ENCODE results near the gene ASPHD1.
"Not testable (repeated sequence)": the region's sequence is repeated elsewhere in the genome, so short reads cannot be mapped to it uniquely, and the experiment has no call there.

ASPHD1 gene

DNA sequence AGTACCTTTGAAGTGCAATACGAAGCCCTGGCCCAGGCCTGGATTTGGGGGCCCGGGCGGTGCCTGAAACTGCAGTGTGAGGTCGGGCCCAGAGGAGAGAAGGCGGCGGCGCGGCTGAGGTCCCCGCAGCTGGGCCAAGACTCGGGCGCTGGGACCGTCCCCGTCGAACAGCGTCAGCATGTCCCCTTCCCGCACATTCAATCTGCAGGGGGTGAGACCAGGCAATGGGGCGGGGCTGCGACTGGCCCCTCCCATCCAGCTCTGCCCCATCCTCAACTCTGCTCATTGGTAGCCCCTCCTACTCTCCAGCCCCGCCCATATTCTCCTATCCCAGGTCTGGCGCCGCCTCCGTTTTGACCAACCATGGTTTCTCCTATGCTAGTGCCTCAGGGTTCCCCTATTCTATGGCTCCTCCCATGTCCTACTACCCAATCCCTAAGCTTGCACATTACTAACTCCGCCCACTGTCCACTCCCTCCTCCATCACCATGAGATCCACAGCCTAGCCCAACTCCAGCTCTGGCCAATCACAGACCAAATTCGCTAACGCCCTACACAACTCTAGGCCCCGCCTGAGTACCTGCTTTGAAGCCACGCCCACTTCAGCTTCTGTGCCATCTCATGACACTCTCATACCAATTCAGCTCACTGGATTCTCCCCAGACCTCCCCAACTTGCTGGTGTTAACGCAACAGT, 22.9 kb upstream of the ASPHD1 start:
- DNase-seq = peak in 8 of 51 donors; percentile 9 to 51 (median 24)

DNA sequence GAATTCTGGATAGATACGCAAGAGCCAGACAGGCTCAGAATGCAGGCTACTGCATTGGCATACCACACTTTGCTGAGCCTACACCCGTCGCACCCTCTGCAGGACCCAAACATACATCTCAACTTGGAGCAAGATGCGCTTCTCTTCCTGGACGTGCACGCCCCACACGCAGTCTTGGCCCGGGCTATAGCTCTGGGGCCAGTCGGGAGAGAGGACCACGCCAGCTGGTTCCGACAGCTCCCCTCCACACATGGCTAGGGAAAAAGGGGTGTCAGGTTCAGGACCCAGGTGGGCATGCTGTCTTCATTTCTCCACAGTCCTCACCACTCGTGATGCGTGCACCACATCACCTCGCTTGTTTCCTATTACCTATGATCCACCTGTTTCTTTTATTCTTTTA, 22.1 kb upstream of the ASPHD1 start:
- no peak for DNase-seq

DNA sequence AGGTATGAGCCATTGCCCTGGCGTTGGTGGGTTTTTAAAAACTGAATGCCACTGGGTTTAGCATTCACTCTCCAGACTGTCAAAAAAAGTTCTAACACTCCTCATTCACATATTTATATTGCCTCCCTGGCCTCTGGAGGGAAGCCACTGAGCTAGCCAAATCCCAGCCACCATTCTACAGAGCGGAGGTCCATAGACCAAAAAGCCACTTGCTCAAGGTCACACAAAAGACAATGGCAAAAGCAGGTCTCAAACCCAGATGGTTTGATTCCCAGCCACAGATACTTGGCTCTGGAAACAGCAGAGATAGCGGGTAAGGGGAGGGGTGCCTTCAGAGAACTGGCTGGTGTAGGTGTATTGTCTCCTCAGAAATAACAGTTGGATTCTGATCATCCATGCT, 19.2 kb upstream of the ASPHD1 start:
- DNase-seq = no peak

DNA sequence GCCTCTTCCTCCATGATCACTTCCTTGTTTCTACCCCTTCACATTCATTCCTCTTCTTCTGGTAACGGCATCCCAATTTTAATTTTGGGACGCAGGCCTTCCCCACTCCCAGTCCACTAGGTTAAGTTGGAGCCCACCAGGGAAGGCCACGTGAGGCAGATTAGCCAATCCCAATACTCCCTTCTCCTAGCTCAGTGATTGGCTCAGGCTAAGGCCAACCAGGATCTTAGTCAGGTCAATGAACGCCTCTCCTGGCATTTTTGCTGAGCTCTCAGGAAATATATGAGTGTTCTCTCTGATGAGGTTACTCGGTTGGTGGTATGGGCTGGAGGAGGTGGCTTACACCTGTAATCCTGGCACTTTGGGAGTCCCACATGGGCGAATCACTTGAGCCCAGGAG, 16.3 kb upstream of the ASPHD1 start:
- no peak for DNase-seq

DNA sequence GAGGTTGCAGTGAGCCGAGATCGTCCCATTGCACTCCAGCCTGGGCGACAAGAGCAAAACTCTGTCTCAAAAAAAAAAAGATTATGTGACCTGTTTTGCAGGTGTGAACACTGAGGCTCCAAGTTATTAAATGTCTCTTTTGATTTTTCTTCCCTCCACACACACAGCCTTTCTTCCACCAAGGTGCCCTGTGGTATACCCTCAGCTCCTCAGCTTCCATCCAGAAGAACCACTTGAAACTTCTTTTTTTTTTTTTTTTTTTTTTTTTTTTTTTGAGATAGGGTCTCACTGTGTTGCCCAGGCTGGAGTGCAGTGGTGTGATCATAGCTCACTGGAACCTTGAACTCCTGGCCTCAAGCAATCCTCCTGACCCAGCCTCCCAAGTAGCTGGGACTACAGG, 10.9 kb upstream of the ASPHD1 start:
- not testable (repeated sequence) for DNase-seq

DNA sequence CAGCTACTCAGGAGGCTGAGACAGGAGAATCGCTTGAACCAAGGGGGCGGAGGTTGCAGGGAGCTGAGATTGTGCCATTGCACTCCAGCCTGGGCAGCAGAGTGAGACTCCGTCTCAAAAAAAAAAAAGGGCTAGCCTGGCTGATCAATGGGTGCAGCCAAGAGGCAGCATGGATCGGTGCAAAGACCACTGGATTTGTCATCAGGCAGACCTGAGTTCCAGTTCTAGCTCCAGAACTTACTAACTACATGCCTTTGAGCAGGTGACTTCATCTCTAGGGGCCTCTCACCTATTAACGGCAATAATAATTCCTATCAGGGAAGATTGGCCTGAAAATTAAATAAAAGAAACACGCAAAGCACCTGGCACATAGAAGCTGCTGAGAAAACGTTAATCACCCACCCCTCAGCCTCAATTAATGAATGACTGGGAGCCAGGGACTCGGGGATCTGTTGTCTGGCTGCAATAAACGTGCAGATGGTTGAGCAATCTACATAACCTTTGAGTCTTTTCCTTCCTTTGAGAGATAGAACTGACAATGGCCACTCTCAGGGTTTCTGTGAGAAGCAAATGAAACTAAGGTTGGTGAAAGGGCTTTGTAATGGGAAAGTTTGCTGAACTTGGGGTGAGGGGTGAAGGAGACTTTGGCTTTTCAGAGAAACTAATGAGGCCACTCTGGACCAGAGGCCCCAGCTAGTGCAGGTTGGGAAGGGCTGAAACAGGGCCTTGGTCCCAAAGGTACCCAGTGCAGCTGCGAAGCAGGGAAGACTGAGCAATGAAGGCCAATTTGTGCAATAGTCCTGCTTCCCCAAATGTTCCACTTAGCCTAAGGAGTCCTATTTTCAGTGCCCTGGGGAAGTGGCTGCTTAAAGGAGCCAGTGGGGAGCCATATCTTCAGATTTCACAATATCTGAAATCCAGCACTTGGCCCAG, 8.5 kb upstream of the ASPHD1 start:
- DNase-seq = no peak

DNA sequence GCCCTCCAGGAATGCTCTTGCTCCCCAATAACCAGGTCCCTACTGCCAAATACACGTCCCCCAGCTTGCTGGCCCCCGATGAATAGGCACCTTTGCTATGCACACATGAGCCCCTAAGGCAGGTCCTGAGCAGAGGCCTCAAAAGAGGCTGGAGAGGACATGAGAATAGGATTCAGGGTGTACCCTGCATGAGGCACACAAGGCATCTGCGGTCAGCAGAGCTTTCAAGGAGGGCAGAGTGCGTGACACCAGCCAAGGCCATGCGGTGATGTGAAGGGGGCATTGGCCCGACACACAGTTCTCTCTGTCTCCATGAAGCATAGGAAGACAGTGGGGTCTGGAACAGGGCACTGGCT, 7.9 kb upstream of the ASPHD1 start:
- no peak for DNase-seq

DNA sequence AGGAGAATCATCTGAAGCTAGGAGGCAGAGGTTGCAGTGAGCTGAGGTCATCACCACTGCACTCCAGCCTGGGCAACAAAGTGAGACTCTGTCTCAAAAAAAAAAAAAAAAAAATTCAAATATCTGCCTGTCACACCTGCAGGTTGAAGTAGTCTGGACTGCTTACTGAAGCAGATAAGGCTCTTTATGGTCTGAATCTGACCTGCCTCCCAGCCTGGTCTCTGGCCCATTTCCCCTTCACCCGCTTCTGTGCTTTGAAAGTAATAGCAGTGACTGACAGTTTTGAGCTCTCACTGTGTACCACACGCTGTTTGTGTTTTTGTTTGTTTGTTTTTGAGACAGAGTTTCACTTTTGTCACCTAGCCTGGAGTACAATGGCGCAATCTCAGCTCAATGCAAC, 6.7 kb upstream of the ASPHD1 start:
- DNase-seq = no peak

DNA sequence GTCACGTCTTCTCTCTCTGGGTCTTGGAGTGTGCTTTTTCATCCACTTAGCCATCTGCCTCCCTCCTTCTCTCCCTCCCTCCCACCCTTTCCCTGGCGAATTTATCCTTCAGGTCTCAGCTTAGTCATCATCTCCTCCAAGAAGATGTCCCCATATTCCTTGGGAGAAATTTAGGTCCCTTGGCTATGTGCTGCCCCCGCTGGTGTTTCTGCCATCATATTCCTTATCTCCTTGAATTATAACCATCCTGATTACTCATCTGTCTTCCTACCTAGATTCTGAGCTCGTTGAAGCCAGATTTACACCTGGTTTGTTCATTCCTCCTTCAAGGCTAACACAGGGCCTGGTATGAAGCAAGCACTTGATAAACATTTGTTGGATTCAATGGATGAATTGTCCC, 5.9 kb upstream of the ASPHD1 start:
- peak in 1 of 51 donors; percentile 28 for DNase-seq

DNA sequence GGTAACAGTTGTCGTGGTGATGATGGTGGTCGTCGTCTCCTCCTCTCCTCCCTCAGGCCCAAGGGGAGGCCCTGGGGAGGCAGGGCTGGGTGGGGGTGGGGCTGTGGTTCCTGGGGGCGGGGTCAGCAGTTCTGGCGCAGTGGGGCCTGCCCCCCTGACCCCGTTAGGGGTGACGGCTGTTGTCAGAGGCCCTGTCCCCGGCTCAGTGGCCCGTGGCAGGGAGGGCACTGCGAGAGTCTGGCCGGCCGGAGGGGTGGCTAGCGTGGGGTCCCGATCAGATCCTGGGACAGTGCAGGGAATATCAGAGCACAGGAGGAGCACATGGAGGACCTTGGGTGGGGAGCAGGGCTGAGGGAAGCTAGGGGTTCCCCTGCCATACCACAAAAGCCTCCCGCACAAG, 3.4 kb upstream of the ASPHD1 start:
- no peak for DNase-seq

DNA sequence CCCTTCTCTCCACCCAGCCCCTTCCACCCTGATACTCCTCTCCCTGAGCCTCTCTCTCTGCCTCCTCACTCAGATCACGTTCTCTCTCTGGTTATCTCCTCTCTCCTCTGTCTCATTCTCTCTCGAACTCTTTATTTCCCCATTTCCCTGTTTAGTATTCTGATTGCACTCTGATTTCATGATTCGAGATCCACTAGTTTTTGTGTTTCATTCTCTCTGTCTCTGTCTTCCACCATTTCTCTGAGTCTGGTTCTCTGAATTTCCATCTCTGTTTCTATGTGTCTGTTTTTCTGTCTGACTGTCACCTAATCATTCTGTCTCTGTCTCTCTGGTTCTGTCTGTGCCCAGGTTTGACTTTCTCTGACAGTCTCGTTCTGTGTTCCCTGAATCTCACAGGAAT, 3.0 kb upstream of the ASPHD1 start:
- no peak for DNase-seq

DNA sequence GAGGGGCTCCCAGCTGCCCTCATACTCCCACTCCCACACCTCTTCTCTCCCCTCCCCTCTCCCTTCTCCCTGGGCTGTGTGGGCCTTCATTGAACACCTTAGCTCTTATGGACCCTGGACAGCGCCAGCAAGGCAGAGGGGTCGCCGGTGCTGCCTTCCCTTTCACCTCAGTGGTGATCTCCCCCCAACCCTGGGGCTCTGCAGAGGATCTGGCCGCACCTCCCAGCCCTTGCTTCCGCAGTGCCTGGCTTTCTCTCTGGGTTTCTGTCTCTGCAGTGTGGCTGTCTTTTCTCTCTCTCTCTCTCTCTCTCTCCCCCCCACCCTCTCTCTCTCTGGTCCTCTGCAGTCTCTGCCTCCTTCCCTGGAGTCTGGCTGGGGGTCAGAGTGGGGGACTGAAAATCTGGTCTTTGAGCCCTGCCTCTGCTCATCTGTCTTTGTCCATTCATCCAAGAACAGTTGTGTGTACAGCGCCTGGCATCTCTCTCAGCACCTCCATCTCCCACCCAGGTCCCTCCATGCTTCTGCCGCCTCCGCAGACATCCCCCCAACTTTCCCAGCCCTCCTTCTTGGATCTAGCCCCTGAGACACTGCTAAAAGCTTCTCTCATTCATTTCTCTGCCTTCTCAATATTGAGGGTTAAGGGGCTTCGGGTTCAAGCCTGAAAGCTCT, 2.0 kb upstream of the ASPHD1 start:
- DNase-seq = no peak

DNA sequence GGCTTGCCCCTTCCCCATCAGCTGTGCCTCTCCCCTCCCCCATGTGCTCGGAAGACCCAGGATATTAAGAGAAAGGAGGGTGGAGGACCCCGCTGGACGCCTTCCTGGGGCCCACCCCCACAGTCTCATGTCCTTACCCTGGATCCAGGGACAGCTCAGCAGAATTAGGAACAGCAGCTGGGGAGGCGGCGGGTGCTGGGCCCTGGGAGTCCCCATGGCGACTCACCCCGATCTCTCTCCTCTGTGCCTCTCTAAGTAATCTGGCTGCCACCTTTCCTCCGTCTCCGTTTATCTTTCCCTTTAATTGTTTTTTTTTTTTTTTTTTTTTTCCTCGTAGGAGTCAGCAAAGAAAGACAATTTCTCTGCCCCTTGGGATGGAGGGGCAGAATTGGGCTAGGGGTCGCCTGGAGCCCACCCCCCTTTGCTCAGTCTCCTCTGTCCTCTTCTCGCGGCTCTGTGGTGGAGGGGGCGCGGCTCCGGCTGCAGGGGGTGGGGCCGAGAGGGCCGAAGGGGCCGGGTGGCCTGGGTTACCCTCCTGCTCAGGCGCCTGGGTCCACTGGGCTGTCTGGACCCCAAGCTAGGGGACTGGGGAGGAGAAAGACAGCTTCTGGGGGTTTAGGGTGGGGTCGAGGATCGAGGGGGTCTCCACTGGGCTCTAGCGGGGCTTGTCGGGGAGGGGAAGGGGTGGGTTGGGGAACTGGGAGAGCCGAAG, 1.3 kb upstream of the ASPHD1 start:
- peak in 3 of 51 donors; percentile 27 to 56 (median 42) for DNase-seq

DNA sequence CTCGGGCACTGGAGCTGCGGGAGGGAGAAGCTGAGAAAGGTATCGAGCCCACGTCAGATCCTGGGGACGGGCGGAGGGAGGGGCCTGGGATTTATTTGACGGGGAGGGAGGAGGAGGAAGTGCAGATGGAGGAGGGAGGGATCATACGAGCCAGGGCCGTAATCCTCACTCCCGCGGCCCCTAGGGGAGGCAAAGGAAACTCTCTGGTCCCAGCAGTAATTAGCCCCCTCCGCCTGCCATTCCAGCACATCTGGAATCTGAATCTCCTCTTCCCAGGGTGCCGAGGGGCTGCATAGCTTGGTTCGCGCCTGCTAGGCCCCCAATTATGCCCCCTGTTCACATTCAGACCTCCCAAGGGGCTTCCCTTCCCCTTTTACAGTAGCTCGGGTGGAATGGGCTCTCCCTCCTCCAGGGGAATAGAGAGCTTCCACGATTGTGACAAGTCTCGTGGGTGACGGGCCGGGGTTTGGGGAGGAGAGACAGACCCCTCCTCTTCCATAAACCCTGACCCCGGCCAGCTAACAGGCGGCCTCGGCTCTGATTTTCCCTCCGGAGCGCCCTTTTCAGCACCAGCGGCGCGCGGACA, 679 bp upstream of the ASPHD1 start, which contains the start of gene SEZ6L2:
Gene SEZ6L2, minus strand, starts transcription at position 35 of the 586 bp plus-strand sequence. CDS start 531 bp downstream, outside the sequence.
- DNase-seq = peak in 45 of 51 donors; percentile 10 to 82 (median 53)

DNA sequence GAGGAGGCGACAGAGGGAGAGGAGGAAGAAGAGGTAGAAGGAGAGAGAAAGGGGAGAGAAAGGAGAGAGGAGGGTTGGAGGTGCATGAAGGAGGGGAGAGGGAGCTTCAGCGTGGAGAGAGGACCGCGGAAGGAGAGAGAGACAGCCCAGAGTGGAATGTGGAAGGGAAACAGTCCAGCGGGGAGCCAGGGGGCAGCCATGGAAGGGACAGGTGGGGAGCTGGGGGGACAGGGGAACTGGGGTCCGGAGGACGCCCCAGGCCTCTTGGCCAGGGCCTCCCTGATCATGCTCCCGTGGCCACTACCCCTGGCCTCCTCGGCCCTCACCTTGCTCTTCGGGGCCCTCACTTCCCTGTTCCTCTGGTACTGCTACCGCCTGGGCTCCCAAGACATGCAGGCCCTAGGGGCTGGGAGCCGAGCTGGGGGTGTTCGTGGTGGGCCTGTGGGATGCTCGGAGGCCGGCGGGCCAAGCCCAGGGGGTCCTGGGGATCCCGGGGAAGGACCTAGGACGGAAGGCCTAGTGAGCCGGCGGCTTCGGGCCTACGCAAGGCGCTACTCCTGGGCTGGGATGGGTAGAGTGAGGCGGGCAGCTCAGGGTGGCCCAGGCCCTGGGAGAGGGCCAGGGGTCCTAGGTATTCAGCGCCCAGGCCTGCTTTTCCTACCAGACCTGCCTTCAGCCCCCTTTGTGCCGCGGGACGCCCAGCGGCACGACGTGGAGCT, 759 bp downstream of the ASPHD1 start:
- peak in 1 of 51 donors; percentile 42 for DNase-seq

DNA sequence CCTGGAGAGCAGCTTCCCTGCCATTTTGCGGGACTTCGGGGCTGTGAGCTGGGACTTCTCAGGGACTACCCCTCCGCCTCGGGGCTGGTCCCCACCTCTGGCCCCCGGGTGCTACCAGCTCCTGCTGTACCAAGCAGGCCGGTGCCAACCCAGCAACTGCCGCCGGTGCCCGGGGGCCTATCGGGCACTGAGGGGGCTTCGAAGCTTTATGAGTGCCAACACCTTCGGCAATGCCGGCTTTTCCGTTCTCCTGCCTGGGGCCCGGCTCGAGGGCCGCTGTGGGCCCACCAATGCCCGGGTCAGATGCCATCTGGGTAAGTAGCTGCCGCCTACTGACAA, 1.3 kb downstream of the ASPHD1 start:
- no peak for DNase-seq

DNA sequence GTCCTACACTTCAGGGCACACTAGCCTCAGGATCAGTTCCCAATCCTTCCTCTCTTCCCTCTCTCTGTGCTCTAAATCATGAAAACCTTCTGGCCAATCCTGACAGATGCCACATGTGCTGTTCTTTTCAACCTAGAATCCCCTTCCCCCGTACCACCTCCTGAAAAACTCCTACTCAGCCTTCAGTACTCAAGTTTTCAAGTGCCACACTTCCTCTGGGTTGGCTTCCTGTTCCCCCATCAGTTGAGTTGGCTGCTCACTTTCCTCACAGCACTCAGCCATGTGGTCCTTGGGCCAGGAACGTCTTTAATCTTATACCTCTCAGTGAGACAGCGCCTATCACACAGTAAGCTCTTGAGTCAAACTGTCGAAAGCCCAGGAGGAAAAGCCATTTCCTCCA, 3.3 kb downstream of the ASPHD1 start:
- no peak for DNase-seq

DNA sequence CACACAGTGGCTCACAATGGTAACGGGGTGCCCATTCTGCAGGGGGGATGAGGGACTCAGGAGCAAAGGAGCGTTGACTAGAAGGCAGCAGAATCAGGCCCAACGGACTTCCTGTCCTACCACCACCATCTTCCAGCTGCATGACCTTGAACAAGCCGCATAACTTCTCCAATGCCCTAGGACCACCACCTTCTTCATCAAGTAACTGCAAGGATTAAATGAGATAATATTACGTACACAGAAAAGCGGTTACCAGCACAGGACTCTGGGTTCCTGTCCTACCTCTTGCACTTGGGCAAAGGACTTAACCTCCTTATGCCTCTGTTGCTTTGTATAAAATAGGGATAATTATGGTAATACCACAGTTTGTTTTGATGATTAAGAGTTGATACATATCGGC, 4.7 kb downstream of the ASPHD1 start:
- DNase-seq = no peak

DNA sequence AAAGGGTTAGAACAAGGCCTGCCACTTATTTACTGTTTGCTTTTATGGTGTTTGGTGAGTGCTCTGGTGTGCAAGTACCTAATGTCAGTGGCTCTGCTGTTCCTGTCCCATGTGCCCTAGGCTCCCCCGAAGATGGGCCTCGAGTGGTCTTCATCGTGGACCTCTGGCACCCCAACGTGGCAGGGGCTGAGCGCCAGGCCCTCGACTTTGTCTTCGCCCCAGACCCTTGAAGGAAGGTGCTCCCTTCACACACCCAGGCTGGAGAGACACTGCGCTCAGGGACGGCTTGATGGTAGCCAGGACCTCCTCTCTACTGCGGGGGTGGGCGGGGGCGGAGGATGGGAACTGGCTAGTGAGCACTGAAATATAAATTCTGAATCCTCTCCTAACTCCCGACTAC, 5.4 kb downstream of the ASPHD1 start:
- no peak for DNase-seq

DNA sequence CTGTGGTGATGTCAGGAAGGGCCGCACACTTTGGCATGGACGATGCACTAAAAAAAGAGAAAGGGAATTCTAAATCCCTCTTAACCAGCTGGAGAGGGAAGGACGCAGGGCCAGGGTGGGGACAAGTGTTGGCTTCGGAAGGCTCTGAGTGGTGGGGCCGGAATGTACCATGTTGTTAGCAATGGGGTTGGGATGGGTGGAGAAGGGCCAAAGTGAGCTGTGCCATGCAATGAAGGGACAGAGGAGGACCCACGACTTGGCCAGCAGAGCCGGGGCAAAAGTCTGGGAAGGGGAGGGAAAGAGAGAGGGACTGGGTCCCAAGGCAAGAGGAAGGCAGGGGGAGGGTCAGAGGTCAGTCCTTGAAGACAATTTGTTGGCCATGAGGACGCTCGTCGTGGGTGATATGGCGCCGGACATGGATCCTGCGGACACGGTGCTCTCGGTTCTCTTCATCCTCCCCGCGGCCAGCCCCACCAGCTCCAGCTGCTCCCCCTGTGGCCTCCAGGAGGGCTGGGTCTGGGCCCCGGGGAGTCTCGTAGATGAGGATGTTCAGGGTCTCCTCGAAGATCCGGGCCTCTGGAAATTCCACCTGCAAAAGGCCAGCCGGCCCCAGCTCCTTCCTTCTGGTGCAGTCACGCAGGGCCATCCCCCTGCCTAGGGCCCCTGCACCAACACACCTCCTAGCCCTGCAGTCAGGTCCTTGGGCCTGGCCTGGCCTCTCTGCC, 6.4 kb downstream of the ASPHD1 start:
- DNase-seq = no peak

Measured in hypothalamus (tissue), 51 donors.